ENCODE data around the gene TBL2.
"Not testable (repeated sequence)": the region's sequence is repeated elsewhere in the genome, so short reads cannot be mapped to it uniquely, and the experiment has no call there.

The TBL2 gene

GRCh38 chr7:73526896-73527821 lies 51.2 kb downstream of the TBL2 start:
- DNase-seq: peak; percentile 88

- DNase-seq: not testable (repeated sequence)
These were observed 52.3 kb downstream of the TBL2 start for GRCh38 chr7:73526158-73526494.

- peak; percentile 98 for DNase-seq
These were observed 56.1 kb downstream of the TBL2 start, which contains the start of gene BAZ1B for GRCh38 chr7:73522105-73522872. TSS of gene BAZ1B (minus strand) at chr7:73522293. CDS start at chr7:73521933, 360 bp downstream.

- peak; percentile 68 for DNase-seq
These were observed 56.7 kb downstream of the TBL2 start for GRCh38 chr7:73521636-73522104.

- peak; percentile 21 for DNase-seq
These were observed 57.4 kb downstream of the TBL2 start for GRCh38 chr7:73520673-73521635.

- no peak for DNase-seq
These were observed 58.3 kb downstream of the TBL2 start for GRCh38 chr7:73519867-73520672.

- no peak for DNase-seq
These were observed 59.9 kb downstream of the TBL2 start for GRCh38 chr7:73518470-73518869.

Measured in NCI-H146 (cell line).